T-helper 1 cell treated with Interleukin-12 subunit alpha and Interleukin-12 subunit beta and Interleukin-4 antibody, amounts not matched to agents 30 ng/mL and 1 ng/mL, for 36 hours (primary cell): Measurements from ENCODE around the gene ERCC2. TPM values are rescaled to one million over a fixed set of nuclear protein-coding genes. Genes with fewer than 3 reads are reported as not detected.
"Not testable (repeated sequence)": the region's sequence is repeated elsewhere in the genome, so short reads cannot be mapped to it uniquely, and the experiment has no call there.

Experiments
- intact Hi-C: fragments of 100-400 bp; cut with micrococcal nuclease; formaldehyde crosslinking; loops from one replicate; pipeline ENCODE4 v1.15.1; 2024
- total RNA-seq: library from RNA; stranded (reverse); gene quantifications from 2 replicates; pipeline ENCODE4 v1.2.3, GENCODE V29; 2022

The ERCC2 gene
- total RNA-seq: 22.0 and 23.4 TPM in 2 replicates

DNA sequence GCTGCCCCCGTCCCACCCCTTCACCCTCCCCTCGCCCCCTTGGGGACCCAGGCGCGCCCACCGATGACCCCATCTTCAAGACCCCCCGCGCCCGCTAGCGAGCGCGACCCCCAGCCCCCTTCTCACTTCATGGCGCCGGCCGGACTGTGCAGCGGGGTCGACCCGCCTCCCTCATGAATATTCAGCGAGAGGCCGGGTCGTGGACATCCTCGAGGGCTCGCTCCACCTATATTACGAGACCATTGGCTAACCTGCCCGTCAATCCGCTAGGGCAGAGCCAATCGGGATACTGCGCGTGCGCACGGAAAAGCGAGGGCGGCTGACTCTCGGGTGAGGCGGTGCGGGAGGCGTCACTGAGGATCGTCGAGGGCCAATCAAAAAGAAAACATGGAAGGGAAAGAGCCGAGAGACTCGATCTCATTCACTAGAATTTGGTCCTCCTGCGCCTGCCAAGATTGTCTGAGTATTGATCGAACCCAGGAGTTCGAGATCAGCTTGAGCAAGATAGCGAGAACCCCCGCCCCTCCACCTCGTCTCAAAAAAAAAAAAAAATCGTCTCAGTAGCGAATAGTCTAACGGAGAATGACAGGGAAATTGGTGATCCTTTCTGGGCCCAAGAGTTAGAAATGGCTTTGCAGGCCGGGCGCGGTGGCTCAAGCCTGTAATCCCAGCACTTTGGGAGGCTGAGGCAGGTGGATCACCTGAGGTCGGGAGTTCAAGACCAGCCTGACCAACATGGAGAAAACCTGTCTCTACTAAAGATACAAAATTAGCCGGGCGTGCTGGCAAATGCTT is at the start of gene ERCC2:
Gene ERCC2, minus strand, starts transcription at position 164 of the 795 bp plus-strand sequence. Its CDS starts 33 bp downstream, at position 131.
- intact Hi-C loops: loop anchor here (1.0 kb wide), 7 partner anchors 32 to 416 kb away; partner anchors contain the start of genes ERCC1 and POLR1G

DNA sequence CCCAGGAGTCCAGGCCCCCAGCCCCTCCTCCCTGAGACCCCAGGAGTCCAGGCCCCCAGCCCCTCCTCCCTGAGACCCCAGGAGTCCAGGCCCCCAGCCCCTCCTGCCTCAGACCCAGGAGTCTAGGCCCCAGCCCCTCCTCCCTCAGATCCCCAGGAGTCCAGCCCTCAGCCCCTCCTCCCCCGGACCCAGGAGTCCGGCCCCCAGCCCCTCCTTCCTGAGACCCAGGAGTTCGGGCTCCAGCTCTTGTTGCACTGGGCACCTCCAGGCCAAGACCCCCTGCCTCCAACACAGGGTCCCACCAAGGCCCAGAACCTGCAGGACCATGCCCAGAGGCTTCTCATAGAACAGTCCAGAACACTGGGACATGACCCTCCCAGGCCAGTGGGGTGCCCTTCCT is 49.5 kb upstream of the ERCC2 start:
- intact Hi-C loops: no loop called here

DNA sequence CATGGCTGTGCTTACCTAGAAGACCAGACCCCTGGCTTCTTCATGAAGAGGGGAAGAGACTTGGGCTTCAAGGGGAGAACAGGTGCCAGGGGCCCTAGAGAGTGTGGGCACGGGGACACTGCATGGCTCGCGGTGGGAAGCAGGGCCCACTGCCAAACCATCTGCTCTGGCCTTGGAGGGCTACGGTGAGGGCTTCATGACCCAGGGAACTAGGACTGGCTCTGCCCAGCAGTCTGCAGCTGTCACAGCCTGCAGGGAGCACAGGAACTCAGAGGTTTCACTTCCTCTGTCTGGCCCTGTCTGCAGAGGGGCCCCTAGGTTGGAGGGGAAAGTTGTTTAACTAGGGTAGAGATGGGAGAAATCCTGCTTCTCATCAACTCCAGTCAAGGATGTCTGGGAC is 49.0 kb upstream of the ERCC2 start:
- intact Hi-C loops: no loop called here

DNA sequence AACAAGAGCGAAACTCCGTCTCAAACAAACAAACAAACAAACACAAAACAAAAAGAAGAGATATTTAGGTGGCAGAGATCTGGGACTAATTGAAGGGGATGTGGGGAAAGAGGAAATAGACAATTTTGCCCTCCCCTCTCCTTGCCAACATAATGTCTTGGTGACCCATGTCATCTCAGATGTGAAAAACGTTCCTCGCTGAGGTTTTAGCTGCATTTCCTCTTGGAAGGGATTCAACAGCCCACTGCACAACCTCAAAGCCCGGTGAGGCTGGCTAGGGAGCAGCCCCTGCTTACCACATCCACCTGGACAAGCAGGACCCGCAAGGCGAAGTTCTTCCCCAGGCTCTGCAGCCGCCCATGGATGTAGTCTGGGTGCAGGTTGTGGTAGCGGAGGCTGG is 48.4 kb upstream of the ERCC2 start:
- intact Hi-C loops: no loop called here

DNA sequence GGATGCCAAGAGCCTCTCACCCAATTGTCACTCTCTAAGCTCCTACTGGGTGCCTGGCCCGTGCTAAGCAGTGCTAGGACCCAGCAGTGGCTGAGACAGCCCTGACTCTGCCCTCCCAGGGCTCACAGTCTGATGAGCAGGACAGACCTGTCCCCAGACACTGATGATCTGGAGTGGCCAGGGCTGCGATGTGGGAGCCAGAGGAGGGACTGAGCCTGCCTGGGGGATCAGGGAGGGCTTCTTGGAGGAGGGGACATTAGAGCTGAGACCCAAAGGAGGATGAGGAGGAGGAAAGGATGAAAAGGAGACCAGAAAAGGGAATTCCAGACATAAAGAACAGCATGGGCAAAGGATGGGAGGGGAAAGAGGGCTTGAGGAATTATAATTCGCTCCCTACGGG is 46.8 kb upstream of the ERCC2 start:
- intact Hi-C loops: no loop called here

DNA sequence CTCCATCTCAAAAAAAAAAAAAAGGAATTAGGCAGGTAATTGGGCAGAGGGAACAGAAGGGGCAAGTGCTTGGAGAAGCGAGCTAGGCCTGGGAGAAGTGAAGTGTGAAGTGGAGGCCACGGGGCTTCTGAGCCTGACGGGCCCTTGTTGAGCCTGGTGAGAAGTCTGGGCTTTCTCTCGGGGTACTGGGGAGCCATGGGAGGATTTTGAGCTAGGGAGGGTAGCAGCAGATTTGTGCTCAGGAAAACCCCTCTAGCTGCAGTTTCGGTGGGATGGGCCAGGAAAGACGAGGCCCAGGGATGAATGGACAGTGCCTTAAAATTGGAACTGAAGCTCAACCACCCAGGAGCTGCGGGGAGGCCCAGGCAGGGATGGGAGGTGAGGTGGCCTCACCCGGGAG is 44.1 kb upstream of the ERCC2 start:
- intact Hi-C loops: no loop called here

DNA sequence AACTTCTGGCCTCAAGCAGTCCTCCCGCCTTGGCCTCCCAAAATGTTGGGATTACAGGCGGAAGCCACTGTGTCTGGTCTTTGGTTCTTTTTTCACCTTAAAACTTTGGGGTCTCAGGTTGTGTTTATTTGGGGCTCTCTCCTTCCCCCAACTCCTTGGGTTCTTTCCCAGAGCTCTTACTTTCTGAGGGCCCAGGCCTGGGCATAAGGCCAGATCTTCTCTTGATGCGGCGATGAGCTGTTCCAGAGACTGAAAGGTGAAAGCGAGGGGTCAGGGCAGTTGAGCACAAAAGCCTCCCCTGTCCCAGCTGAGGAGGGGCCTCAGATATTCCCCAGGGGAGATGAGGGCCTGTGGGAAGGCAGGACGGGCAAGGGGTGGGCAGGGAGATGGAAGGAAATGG is 43.1 kb upstream of the ERCC2 start:
- intact Hi-C loops: no loop called here

DNA sequence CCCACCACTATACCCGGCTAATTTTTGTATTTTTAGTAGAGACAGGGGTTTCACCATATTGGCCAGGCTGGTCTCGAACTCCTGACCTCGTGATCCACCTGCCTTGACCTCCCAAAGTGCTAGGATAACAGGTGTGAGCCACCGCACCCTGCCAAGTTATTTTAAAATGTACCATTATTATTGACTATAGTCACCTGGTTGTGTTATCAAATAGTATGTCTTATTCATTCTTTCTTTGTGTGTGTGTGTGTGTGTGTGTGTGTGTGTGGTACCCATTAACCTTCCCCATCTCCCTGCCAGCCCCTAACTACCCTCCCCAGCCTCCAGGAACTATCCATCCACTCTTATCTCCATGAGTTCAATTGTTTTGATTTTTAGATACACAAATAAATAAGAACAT is 40.0 kb upstream of the ERCC2 start:
- intact Hi-C loops: not testable (repeated sequence)

DNA sequence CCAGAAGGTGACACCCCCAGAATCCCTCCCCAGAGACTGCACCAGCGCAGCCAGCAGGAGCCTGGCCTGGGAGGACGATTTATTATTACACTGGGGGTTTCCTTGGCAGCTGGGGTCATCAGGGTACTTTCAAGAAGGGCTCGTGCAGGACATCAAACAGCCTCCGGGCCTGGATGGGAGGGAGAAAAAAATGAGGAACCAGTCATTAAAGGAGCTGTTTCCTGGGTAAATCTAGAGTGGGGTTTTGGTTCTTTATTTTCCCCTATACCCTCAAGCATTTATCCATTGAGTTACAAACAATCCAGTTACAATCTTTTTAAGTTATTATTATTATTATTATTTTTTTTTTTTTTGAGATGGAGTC is 39.2 kb upstream of the ERCC2 start:
- intact Hi-C loops: loop anchor here (5.0 kb wide), 2 partner anchors 317 to 407 kb away; partner anchors contain the start of genes PPP1R37 and RELB

DNA sequence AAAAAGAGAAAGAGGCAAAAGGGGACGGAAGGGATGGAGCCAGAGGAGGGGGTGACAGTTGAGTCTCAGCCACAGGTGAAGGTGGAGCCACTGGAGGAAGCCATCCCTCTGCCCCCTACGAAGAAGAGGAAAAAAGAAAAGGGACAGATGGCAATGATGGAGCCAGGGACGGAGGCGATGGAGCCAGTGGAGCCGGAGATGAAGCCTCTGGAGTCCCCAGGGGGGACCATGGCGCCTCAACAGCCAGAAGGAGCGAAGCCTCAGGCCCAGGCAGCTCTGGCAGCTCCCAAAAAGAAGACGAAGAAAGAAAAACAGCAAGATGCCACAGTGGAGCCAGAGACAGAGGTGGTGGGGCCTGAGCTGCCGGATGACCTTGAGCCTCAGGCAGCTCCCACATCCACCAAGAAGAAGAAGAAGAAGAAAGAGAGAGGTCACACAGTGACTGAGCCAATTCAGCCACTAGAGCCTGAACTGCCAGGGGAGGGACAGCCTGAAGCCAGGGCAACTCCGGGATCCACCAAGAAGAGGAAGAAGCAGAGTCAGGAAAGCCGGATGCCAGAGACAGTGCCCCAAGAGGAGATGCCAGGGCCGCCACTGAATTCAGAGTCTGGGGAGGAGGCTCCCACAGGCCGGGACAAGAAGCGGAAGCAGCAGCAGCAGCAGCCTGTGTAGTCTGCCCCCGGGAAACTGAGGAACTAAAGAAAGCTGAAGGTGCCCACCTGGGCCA is 38.6 kb upstream of the ERCC2 start:
- intact Hi-C loops: loop anchor here (5.0 kb wide), 2 partner anchors 317 to 407 kb away; partner anchors contain the start of genes PPP1R37 and RELB

DNA sequence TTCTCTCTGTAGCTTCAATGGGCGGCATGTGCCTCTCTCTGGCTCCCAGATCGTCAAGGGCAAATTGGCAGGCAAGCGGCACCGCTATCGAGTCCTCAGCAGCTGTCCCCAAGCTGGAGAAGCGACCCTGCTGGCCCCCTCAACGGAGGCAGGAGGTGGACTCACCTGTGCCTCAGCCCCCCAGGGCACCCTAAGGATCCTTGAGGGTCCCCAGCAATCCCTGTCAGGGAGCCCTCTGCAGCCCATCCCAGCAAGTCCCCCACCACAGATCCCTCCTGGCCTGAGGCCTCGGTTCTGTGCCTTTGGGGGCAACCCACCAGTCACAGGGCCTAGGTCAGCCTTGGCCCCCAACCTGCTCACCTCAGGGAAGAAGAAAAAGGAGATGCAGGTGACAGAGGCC is 37.7 kb upstream of the ERCC2 start:
- intact Hi-C loops: loop anchor here (5.0 kb wide), 2 partner anchors 316 to 406 kb away; partner anchors contain the start of genes PPP1R37 and RELB

DNA sequence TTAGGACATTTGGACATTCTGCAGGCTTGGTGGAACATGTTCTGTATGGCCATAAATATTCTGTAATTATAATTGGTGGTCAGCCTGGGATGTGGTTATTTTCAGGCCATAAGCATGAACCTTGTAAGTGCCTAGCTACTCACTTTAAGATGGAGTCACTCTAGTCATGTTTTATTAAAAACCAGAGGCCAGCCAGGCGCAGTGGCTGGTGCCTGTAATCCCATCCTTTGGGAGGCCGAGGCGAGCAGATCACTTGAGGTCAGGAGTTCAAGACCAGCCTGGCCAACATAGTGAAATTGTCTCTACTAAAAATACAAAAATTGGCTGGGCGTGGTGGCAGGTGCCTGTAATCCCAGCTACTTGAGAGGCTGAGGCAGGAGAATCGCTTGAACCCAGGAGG is 37.2 kb upstream of the ERCC2 start:
- intact Hi-C loops: loop anchor here (2.0 to 5.0 kb wide), 3 partner anchors 157 to 405 kb away; partner anchors contain the start of genes MARK4, PPP1R37 and RELB

DNA sequence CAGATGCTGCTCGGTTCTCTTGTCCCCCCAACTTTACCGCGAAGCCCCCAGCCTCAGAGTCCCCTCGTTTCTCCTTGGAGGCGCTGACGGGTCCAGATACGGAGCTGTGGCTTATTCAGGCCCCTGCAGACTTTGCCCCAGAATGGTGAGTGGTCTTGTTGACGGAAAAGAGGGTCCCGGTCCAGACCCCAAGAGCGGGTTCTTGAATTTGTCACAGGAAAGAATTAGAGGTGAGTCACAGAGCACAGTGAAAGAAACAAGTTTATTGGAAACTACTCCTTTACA is 36.7 kb upstream of the ERCC2 start:
- intact Hi-C loops: loop anchor here (2.0 to 5.0 kb wide), 3 partner anchors 156 to 405 kb away; partner anchors contain the start of genes MARK4, PPP1R37 and RELB

DNA sequence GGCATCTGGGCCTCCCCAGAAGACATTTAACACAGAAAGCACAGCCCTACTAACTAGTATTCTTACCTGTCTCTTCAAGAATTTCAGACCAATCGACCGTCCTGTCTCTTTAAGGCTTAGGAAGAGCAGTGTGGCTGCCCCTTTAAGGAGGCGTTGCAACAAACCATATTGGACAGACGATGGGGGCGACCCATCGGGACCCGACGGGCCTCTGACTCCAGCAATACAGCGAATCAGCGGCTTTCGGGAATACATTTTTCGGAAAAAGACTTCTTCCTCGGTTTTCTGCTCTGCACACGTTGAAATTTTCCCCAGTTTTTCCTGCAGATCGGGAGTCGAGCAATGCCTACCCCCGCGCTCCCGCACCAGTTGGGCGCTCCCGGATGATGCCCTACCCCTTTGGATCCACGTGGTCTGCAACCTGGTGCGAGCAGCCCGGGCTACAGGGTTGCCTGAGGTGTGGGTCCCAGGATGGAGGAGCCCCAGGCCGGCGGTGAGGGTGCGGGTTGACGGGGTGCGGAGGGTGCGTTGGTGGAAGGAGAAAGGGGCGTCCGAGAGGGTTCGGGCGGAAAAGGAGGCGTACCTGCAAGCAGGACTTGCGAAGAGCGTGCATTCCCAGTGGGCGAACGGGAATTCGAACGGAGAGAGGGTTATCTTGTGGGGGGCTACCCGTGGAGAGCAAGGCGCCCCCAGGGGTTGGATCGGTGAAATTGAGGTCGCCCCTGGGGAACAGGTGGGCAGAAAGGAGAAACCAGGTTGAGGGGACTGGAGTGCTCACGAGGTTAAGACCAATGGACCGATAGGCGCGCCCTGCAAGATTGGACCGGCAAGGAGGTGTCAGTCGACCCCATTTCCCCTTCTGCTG is 36.1 kb upstream of the ERCC2 start, which contains the start of gene POLR1G:
Gene POLR1G, plus strand, starts transcription at position 419 of the 865 bp plus-strand sequence. Its CDS starts 53 bp downstream, at position 472.
- intact Hi-C loops: loop anchor here (1.0 to 5.0 kb wide), 11 partner anchors 17 to 480 kb away; partner anchors contain the start of genes ERCC1, ERCC2, IRF2BP1 and MARK4

DNA sequence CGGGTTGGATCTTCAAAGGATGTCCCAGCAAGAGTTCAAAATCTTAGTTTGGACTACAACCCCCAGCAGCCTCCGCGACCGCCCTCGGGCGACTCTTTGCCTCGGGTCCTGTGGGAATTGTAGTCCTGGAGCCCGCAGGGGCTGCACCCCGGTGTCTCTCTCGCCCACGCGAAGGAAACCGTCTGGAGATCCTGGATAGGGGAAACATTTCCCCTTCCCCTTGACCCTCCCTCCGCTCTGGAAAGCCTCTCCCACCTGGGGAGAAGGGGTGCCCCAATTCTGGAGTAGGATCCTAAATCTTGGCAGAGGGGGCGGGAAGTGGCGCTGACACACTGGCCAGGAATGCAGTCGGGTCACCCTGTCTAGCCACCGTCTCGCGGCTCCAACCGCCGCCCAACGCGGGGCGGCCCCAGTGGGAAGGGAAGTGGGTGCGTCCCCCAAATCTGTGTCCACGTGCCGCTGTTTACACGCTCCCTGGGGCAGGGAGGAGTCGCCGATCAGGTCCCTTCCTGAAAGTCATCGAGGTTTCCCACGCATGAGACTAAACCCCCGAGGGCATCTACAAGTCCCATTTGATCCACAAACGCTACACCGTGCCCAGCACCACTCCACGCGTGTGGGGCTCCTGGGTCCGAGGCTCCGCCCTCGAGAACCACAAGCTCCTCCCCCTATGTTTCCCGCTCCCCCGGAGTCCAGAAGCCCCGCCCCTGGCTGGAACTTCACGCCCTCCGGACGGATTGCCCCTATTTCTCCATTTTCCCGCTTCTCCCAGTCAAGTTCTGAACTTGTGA is 35.3 kb upstream of the ERCC2 start:
- intact Hi-C loops: loop anchor here (1.0 to 5.0 kb wide), 13 partner anchors 18 to 481 kb away; partner anchors contain the start of genes BLOC1S3, ERCC1, ERCC2 and IRF2BP1

DNA sequence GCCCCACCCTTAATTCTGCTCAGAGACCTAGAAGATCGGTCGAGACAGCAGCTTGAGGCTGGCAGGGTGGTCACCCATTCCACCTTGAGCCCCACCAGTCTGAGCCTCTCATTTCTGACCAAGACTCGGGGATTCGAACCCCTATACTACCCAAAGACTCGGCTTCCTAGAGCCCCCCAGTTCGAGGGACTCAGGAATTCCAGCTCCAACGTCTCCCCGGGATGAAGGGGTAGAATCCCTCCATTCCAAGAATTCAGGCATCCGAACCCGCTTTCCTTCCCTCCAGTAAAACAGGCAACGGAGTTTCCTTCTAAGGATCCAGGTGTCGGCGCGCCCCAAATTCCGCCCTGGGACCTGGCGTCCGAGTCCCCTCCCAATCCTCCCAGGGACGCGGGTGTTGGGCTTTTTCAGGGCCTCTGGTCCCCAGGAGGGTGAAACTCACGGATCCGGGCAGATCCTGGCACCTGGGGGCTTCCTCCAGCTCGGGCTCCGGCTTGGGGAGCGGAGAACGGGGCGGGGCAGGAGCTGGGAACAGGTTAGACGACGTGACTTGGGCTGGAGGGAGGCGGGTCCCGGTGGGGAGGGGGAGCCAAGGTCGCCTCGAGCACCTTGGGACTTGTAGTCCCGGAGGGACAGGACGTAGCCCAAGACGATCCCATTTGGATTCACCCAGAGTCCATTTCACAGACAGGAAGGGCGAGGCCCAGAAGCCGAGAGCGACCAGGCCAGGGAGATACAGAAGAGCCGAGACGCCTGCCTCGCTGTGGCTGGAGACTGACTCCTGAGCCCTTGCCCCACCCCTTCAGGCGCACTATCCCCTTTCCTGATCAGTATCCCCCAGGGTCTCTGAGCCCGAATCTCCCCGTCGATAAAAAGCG is 34.4 kb upstream of the ERCC2 start, which contains the start of gene PPP1R13L:
Gene PPP1R13L, minus strand, starts transcription at position 513 of the 878 bp plus-strand sequence. CDS start 6,751 bp downstream, outside the sequence.
- intact Hi-C loops: loop anchor here (1.0 to 5.0 kb wide), 4 partner anchors 81 to 402 kb away; partner anchors contain the start of genes BLOC1S3, PPP1R37, RELB and TRAPPC6A

DNA sequence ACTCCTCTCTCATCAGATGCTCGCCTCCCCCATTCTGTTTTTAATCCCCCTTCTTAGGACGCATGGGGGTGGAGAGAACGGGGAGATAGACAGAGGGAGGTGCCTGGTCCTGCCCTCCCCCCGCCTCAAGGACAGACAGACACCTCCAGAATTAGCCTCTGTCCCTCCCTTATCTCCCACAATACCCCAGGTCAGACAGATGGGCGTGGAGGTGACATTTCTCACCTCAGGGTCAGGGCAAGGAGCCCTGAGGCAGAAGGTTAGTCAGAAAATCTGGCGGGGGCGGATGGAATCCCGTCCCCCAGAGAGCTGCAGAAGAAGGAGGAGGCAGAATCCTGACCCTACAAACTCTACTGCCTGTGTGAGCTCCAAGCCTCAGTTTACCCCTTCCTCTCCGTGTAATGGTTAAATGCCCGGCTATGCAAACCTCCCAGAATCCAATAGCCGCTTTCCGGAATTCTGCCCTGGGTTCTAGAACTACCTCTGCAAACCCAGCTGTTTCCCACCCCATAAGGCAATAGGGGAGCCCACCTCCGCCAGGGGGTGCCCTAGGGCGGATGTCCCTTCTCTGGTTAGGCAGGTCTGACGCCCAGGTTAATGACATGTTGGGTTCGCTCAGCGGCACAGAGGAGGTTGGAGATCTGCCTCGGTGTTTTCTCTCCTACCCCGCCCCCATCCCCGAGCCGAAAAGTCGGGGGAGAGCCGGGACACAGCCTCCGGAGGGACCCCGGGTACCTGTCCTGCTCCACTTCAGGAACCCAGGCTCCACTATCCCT is 33.6 kb upstream of the ERCC2 start:
- intact Hi-C loops: no loop called here

DNA sequence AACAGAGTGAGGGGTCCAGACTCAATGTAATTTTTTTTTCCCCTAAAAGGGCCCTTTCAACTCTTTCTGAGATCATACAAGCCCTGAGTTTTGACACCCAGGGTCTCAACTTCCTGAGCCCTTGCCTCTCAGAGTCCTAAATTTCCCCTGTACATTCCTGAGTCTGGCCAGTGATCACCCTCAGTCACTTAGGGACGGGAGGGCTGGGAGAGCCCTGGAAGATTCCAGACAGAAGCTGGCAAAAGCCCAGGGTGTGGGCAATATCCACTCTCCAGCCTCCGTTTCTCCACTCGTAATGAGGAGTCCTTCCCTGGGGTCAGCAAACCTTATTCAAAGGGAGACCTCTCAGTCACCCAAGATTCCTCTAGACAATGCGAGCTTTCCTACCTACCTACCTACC is 32.9 kb upstream of the ERCC2 start:
- intact Hi-C loops: no loop called here
